Panc1 (cell line): ENCODE results near the gene MUC5B. TPM values are rescaled to one million over a fixed set of nuclear protein-coding genes. Genes with fewer than 3 reads are reported as not detected.

Experiments
- ATAC-seq: fragments of 200-7000 bp; cut with Tn5 transposase; 2 replicates; pipeline ENCODE4 v1.9.1; 2020; ENCODE audit warnings: mild to moderate bottlenecking, moderate library complexity
- BruUV-seq: library from RNA; stranded (reverse); fragments of 400-500 nt; replicated peaks from 2 replicates; lab custom pipeline; 2021; lab: Mats Ljungman, UMichigan
- CTCF ChIA-PET: fragments of 300-600 bp; sonication (Branson Sonifier 250); formaldehyde crosslinking; loops from one replicate; lab custom pipeline; 2022; ENCODE audit warnings: antibody characterized with exemption; lab: Charles Lee
- POLR2A ChIA-PET: fragments of 300-600 bp; sonication (Branson Sonifier 250); formaldehyde crosslinking; loops from one replicate; lab custom pipeline; 2022; ENCODE audit warnings: antibody characterized with exemption; lab: Charles Lee
- DNase-seq: peaks from one replicate; pipeline ENCODE4 v3.0.0-alpha.2; 2010; ENCODE audit warnings: low read depth, low spot score
- H3K27ac ChIP-seq: 2 replicates; pipeline ENCODE4 v1.5.1; 2011; ENCODE audit warnings: mild to moderate bottlenecking, low read length, inconsistent platforms
- H3K27me3 ChIP-seq: fragments of 200-500 bp; sonication (Bioruptor generic); 2 replicates; pipeline ENCODE4 v1.6.0; 2014; ENCODE audit warnings: low read length, inconsistent platforms; ENCODE audit not compliant: control insufficient read depth, insufficient read depth
- H3K36me3 ChIP-seq: fragments of 200-500 bp; sonication (Bioruptor generic); 2 replicates; pipeline ENCODE4 v1.5.1; 2014; ENCODE audit warnings: inconsistent platforms, mild to moderate bottlenecking, low read length, moderate library complexity; ENCODE audit not compliant: control insufficient read depth, insufficient read depth
- H3K4me1 ChIP-seq: 2 replicates; pipeline ENCODE4 v1.5.1; 2011; ENCODE audit warnings: inconsistent platforms, mild to moderate bottlenecking, low read length, moderate library complexity; ENCODE audit not compliant: control insufficient read depth, insufficient read depth
- H3K4me3 ChIP-seq, 2 experiments: 2 replicates each; pipeline ENCODE4 v1.5.1; 2011 to 2012; ENCODE audit warnings: low read depth in 2 of 2, low read length in 2 of 2, mild to moderate bottlenecking in 2 of 2, inconsistent platforms in 1 of 2, moderate library complexity in 1 of 2
- H3K9me3 ChIP-seq: fragments of 200-500 bp; sonication (Bioruptor generic); 2 replicates; pipeline ENCODE4 v1.5.1; 2014; ENCODE audit warnings: low read depth, mild to moderate bottlenecking, inconsistent platforms, low read length, moderate library complexity; ENCODE audit not compliant: control insufficient read depth, insufficient read depth
- CTCF ChIP-seq: fragments of 450-650 bp; IDR thresholded peaks from 2 replicates; pipeline ENCODE4 v1.5.1; 2017; ENCODE audit warnings: mild to moderate bottlenecking
- POLR2AphosphoS5 ChIP-seq: IDR thresholded peaks from 2 replicates; pipeline ENCODE4 v1.6.1; 2012; ENCODE audit warnings: mild to moderate bottlenecking, low read depth, low read length, moderate library complexity
- REST ChIP-seq, 2 experiments: IDR thresholded peaks; 2 replicates each; pipeline ENCODE4 v1.6.1; 2011 to 2012; ENCODE audit warnings: low read depth in 2 of 2, control low read depth in 1 of 2, low read length in 1 of 2, mild to moderate bottlenecking in 1 of 2, moderate library complexity in 1 of 2; ENCODE audit not compliant: insufficient read depth in 1 of 2
- SIN3A ChIP-seq: IDR thresholded peaks from 2 replicates; pipeline ENCODE4 v1.6.1; 2012; ENCODE audit warnings: low read depth, mild to moderate bottlenecking, low read length, moderate library complexity, borderline replicate concordance; ENCODE audit not compliant: insufficient read depth
- TCF7L2 ChIP-seq: IDR thresholded peaks from 2 replicates; pipeline ENCODE4 v1.6.1; 2011; ENCODE audit warnings: mild to moderate bottlenecking, low read depth, low read length, inconsistent platforms
- in situ Hi-C: cut with HindIII; loops from 2 replicates; pipeline ENCODE4 v1.10.0; 2016; ENCODE audit warnings: low sequenced_read_pairs, low pct_unique_long_range_greater_than_20kb
- intact Hi-C: fragments of 100-400 bp; cut with micrococcal nuclease; formaldehyde crosslinking; loops from one replicate; pipeline ENCODE4 v1.10.0; 2022; ENCODE audit not compliant: unreplicated experiment
- total RNA-seq: library from RNA; stranded (reverse); gene quantifications from one replicate; pipeline ENCODE4 v1.2.1, GENCODE V29; 2021; ENCODE audit not compliant: unreplicated experiment

MUC5B gene
- total RNA-seq, 1 experiment from 2014 or later: 1.2 TPM

- intact Hi-C loops: no loop called here
- no peak for TF ChIP-seq CTCF
- no peak for TF ChIP-seq REST (IDR thresholded peaks at IDR 0.05; ENCODE audit: insufficient read depth in 1 of 2, low read depth in 2 of 2, low read length in 1 of 2)
- no peak for TF ChIP-seq POLR2AphosphoS5
- TF ChIP-seq SIN3A: no peak
- no peak for TF ChIP-seq TCF7L2
- in situ Hi-C loops: no loop called here
- ATAC-seq (no peak), DNase-seq (no peak)
- no peaks in the 10 kb centered on the region for H3K4me1 ChIP-seq
- H3K4me3 ChIP-seq: no peak overlapping the region
- ChIA-PET POLR2A (no interaction called here), CTCF (no interaction called here)
- no peaks in the 10 kb centered on the region for H3K27me3 ChIP-seq
- BruUV-seq: no TSS peak
- H3K27ac ChIP-seq: no peak overlapping the region
- no peaks in the 10 kb centered on the region; the same call in 1 of the 2 replicates for H3K36me3 ChIP-seq
- H3K9me3 ChIP-seq: no peaks in the 10 kb centered on the region
These were observed 72.7 kb downstream of the MUC5B start for GRCh38 chr11:1295591-1295990.

GRCh38 chr11:1296287-1296686 is 73.4 kb downstream of the MUC5B start:
- H3K27ac ChIP-seq: no peak overlapping the region
- TF ChIP-seq SIN3A (no peak), CTCF (no peak), TCF7L2 (no peak), REST (IDR thresholded peaks at IDR 0.05; ENCODE audit: insufficient read depth in 1 of 2, low read depth in 2 of 2, low read length in 1 of 2) (no peak), POLR2AphosphoS5 (no peak)
- no TSS peak for BruUV-seq
- no peak for DNase-seq
- H3K36me3 ChIP-seq: no peaks in the 10 kb centered on the region
- intact Hi-C loops (no loop called here), in situ Hi-C loops (no loop called here)
- H3K27me3 ChIP-seq: no peaks in the 10 kb centered on the region
- H3K4me3 ChIP-seq: no peak overlapping the region
- H3K9me3 ChIP-seq: no peaks in the 10 kb centered on the region
- H3K4me1 ChIP-seq: no peaks in the 10 kb centered on the region
- ChIA-PET CTCF (no interaction called here), POLR2A (no interaction called here)
- no peak for ATAC-seq
